Cerebellar cortex (tissue), 1 donor: ENCODE results near the gene FOXP1.
"Not testable (repeated sequence)": the region's sequence is repeated elsewhere in the genome, so short reads cannot be mapped to it uniquely, and the experiment has no call there.

Source experiments
- DNase-seq: peaks from one replicate; pipeline ENCODE4 v3.0.0-alpha.2; 2015; ENCODE audit warnings: low spot score

Gene FOXP1

GRCh38 chr3:71530903-71531530 is 52.5 kb downstream of the FOXP1 start:
- no peak for DNase-seq

DNA sequence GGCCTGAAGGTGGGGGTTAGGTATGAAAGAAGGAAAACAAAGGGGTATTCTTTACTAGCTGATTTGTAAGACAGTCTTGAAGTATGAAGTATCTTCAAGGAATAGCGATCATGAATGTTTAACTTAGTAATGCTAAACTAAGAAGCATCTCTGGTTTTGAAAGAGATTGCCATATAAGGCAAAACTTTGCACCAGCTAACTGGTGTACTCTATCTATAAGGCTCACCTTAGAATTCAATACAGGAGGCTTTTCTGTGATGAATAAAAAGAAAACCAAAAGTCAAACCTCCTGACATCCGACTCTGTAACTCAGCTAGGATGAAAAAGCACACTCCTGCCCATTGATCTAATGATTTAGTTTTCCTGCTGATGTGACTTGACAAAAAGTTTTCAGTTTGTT is 54.7 kb downstream of the FOXP1 start:
- no peak for DNase-seq

- DNase-seq = not testable (repeated sequence)
Observed at GRCh38 chr3:71526448-71526847, 57.1 kb downstream of the FOXP1 start.

DNA sequence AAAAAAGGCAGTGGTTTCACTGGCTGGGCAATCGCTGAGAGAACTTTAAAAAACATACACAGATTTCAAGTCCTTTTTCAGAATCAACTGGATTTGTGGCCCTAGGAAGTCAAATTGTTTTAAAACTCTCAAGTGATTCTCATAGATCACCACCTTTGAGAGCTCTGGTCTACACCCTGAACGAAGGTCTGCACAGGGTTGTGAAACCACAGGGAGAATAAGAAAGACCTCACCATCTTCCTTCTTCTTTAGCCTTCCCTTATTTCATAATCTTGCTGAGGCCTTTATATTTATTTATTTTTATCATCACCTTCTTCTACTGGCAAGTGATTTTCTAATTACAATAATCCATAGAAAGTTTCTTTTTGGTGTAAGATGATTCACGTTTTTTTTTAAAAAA is 58.1 kb downstream of the FOXP1 start:
- DNase-seq = no peak

DNA sequence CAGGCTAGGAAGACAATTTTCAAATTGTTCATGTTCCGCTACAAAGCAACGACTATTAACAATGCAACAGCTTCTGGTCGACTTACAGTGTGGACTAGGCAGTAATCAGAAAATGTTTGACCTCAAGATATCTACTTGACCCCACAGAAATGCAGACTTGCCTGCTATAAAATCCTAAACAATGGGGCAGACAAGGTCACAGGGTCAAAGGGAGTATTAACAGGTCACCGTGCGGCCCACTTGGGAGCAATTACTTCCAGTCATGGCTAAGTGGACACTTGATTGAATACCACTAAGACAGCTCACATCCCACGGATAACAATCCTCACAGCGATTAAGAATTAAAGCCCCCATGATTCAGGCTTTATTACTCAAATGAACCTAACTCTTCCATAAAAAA is 58.9 kb downstream of the FOXP1 start:
- DNase-seq = no peak

DNA sequence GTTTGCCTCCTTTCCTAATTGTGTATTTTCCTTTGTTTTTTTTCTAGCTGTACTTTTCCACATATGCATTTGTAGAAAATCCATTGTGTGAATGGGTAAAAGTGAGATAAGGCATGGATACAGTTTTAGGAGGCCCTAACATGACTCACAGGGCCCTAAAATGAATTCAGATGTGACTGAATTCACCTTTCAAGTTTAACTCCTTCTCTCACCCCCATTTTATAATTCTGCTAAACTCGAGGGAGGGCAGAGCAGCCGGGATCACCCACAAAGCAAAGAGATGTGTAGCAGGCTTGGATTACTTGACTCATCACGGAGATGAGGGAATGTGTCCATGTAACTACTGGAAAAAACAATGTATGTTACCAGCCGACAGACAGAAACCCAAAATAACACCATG is 59.9 kb downstream of the FOXP1 start:
- DNase-seq = no peak

DNA sequence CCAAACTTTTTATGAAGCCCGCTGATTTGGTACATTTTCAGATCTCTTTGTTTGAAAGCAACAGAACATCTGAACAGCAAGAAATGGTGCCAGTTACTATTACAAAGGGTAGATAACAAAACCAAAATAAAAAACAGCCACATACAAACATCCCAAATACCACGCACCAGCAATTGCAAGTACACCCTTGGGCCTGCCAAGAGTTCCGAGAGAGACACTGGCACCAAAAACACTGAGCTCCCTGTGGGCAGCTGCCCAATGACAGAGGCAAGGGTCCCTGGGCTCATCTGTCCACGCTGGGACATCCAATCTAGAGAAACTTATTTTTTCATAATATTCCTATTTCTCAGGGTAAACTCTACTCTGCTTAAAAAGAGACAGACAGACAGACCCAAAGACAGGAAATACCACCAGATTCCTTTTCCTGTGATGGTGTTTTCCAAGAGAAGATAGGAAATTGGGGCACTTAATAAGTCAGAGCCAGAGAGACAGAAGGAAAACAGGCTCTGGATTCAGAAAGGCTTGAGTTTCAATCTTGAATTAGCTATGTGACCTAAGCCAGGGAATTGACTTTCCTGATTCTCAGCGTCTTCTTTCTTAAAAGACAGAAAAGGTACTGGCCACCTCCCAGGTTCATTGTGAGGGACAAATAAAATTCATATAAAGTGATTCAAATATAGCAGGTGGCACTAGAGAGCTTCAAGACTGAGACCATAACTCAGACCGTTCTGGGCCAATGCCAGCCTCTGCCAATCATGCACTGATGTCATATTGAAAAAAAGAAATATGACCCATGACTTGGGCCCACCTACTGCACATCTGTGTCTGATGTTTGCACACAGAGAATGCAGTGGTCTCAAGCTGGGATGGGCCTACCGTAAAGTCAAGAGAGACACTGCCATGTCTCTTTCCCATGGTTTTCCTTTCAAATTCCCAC is 61.3 kb downstream of the FOXP1 start:
- no peak for DNase-seq

DNA sequence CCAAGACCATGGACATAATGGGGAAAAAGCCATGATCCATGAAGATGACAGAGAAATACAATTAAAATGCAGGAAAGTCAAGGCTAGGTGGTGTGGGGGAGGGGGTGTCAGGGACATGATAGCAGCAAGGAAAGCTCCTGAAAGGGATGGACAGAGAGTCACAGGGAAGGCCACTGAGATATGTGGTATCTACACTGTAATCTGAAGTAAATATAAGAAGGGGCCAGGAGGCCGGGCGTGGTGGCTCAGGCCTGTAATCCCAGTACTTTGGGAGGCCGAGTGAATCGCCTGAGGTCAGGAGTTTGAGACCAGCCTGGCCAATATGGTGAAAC is 62.5 kb downstream of the FOXP1 start:
- no peak for DNase-seq

GRCh38 chr3:71520161-71521020 is 63.1 kb downstream of the FOXP1 start:
- peak; percentile 29 for DNase-seq

- no peak for DNase-seq
Observed at GRCh38 chr3:71518089-71518488, 65.4 kb downstream of the FOXP1 start.

GRCh38 chr3:71517271-71517791 is 66.2 kb downstream of the FOXP1 start:
- DNase-seq = no peak

- DNase-seq = no peak
Observed at GRCh38 chr3:71515636-71516365, 67.7 kb downstream of the FOXP1 start.

DNA sequence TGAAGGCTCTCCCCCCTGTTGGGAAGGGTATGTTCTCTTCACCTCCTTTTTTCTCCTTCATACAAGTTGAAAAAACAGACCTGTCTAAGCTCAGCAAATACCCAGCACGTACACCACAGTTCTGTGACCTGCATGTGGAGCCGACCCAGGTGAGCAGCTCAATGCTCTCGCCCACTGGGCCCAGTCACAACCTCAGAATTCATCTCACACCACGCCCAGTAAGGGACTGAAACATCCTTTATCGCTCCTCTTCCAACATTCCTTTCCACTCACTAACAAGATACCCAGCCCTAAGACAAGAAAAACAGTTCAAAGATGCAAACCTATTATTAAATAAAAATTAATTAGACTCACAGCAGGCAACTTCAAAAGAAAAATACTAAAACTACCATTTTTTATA is 68.9 kb downstream of the FOXP1 start:
- DNase-seq = no peak

DNA sequence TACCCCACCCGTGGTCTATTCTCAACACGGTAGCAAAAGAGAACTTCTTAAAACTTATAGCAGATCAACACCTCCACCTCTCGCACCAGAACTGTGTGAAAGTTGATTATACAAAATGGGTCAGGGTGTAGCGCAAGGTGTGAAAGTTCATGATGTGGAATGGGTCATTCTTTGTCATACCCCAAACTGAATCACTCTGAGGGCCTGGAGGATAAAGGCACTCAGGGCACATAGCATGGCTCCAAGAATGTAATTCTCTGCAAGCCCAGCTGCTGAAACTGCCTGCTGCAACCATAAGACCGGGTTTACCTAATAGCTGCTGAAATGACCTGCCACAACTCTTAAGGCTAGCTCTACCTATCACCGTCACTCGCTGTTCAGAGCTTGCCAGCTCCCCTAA is 70.0 kb downstream of the FOXP1 start:
- DNase-seq = no peak

DNA sequence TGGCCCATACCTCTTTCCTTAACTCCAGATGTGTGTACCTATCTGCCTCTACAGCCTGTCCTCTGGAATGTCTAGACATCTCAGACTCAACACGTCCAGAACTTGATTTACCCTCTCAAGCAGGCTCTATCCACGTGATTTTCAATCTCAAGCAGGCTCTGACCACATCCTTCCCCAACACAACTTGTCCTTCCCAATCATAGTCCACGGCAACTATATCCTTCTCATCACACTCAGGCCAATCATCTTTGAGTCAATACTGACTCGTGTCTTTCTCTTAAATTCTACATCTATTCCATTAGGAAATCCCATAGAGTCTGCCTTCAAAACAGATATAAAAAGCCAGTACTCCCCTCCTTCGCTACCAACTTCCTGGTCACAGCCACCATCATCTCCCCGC is 70.4 kb downstream of the FOXP1 start:
- no peak for DNase-seq

GRCh38 chr3:71512544-71512943 is 71.0 kb downstream of the FOXP1 start:
- no peak for DNase-seq

DNA sequence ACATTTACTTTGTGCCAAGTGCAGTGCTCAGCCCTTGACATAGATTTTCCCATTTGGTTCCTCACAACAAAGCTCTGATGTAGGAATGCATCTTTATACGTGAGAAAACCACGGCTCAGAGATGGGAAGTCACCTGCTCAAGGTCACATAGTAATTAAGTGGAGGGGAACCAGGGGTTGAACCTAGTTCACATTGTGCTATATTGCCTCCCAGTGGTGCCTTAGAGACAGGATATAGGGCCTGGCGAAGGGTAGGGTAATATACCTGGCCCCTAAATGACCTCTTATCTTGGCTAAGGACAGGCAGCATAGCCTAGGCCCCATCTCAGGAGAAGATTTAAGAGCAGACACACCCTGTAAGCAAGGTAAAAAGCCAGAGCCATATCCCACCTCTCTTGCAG is 71.5 kb downstream of the FOXP1 start:
- no peak for DNase-seq

DNA sequence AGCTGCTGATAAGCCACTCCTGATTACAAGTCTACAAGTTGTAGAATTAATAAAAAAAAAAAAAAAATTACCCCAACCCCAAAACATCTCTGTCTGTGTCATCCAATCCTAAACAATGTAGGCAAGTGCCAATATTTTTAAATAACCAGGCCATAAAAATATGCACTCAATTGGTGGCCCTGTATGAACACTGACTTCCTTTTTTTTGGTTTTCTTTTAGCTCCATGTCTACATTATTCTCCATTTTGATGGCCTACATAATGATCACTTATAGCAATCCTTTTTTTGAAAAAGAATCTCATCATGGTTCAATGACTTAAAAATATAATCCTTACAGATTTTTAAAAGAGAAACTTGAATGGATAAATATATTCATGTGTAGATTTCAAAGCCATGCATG is 72.1 kb downstream of the FOXP1 start:
- DNase-seq = no peak

DNA sequence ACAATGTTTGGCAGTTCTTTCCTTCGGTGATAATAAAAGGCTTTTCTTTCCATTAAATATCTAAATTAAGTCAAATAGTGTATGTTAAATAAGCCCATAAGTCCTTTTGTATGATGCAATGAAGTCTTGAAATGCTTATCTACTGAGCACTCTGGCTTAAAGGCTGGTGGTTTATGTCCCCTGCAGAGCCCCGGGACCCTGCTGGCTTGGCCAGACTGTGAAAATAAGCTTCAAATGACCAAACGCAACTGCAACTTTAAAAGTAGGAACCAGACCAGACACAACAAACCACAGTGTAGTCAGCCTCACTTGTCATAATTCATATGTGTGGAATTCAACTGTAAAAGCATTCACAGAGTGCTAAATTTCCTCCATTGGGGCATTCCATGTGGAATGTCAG is 72.5 kb downstream of the FOXP1 start:
- no peak for DNase-seq

- no peak for DNase-seq
Observed at GRCh38 chr3:71510510-71510909, 73.0 kb downstream of the FOXP1 start.

GRCh38 chr3:71509066-71509465 is 74.5 kb downstream of the FOXP1 start:
- no peak for DNase-seq
